Astrocyte (in vitro differentiated cells and primary cell): Measurements from ENCODE around the gene STAB2. TPM values are rescaled to one million over a fixed set of nuclear protein-coding genes. Genes with fewer than 3 reads are reported as not detected.

Experiments
- DNase-seq: peaks from one replicate; pipeline ENCODE4 v3.0.0-alpha.2; 2010; ENCODE audit warnings: low read depth
- FAIRE-seq: peaks from 2 replicates; lab custom pipeline; 2011; peaks lifted over from hg19 to GRCh38; lab: Jason Lieb, UNC
- H2AFZ ChIP-seq: 2 replicates; pipeline ENCODE4 v1.6.0; 2012; ENCODE audit warnings: low read depth, low read length, inconsistent platforms
- H3K27ac ChIP-seq: 2 replicates; pipeline ENCODE4 v1.5.1; 2011; ENCODE audit warnings: low read depth, low read length, inconsistent platforms
- H3K27me3 ChIP-seq: 2 replicates; pipeline ENCODE4 v1.6.0; 2011; ENCODE audit warnings: low read length, inconsistent platforms; ENCODE audit not compliant: insufficient read depth
- H3K36me3 ChIP-seq: 2 replicates; pipeline ENCODE4 v1.5.1; 2011; ENCODE audit warnings: low read length, inconsistent platforms; ENCODE audit not compliant: insufficient read depth
- H3K4me1 ChIP-seq: 2 replicates; pipeline ENCODE4 v1.5.1; 2011; ENCODE audit warnings: low read length, inconsistent platforms; ENCODE audit not compliant: insufficient read depth
- H3K4me2 ChIP-seq: 2 replicates; pipeline ENCODE4 v1.6.0; 2012; ENCODE audit warnings: low read length, inconsistent platforms
- H3K4me3 ChIP-seq: 2 replicates; pipeline ENCODE4 v1.5.1; 2011; ENCODE audit warnings: low read depth, mild to moderate bottlenecking, low read length, inconsistent platforms; ENCODE audit not compliant: insufficient read depth
- H3K79me2 ChIP-seq: 2 replicates; pipeline ENCODE4 v1.6.0; 2012; ENCODE audit warnings: mild to moderate bottlenecking, low read length, inconsistent platforms; ENCODE audit not compliant: insufficient read depth
- H3K9ac ChIP-seq: 2 replicates; pipeline ENCODE4 v1.6.0; 2012; ENCODE audit warnings: mild to moderate bottlenecking, low read length, inconsistent platforms
- H3K9me3 ChIP-seq: 2 replicates; pipeline ENCODE4 v1.5.1; 2012; ENCODE audit warnings: low read depth, mild to moderate bottlenecking, low read length, inconsistent platforms; ENCODE audit not compliant: insufficient read depth
- H4K20me1 ChIP-seq: 2 replicates; pipeline ENCODE4 v1.6.0; 2012; ENCODE audit warnings: low read length, inconsistent platforms; ENCODE audit not compliant: insufficient read depth
- H3K27ac Mint-ChIP-seq: one replicate; pipeline ENCODE4 v1.8.0; 2021; ENCODE audit warnings: mild to moderate bottlenecking, mixed read lengths; ENCODE audit not compliant: unreplicated experiment
- H3K27me3 Mint-ChIP-seq: one replicate; pipeline ENCODE4 v1.8.0; 2021; ENCODE audit warnings: low read depth, mixed read lengths; ENCODE audit not compliant: unreplicated experiment
- H3K36me3 Mint-ChIP-seq: one replicate; pipeline ENCODE4 v1.8.0; 2021; ENCODE audit warnings: low read depth, mixed read lengths; ENCODE audit not compliant: unreplicated experiment
- H3K4me1 Mint-ChIP-seq: one replicate; pipeline ENCODE4 v1.8.0; 2021; ENCODE audit warnings: low read depth, mixed read lengths; ENCODE audit not compliant: unreplicated experiment
- H3K4me3 Mint-ChIP-seq: one replicate; pipeline ENCODE4 v1.8.0; 2021; ENCODE audit warnings: mild to moderate bottlenecking, moderate library complexity, mixed read lengths; ENCODE audit not compliant: unreplicated experiment
- H3K9me3 Mint-ChIP-seq: one replicate; pipeline ENCODE4 v1.8.0; 2021; ENCODE audit warnings: mild to moderate bottlenecking, mixed read lengths; ENCODE audit not compliant: unreplicated experiment
- CTCF ChIP-seq: IDR thresholded peaks from 2 replicates; pipeline ENCODE4 v1.5.1; 2011; ENCODE audit warnings: low read depth, mild to moderate bottlenecking, inconsistent platforms, low read length, moderate library complexity; ENCODE audit not compliant: insufficient read depth
- EZH2 ChIP-seq: IDR thresholded peaks from 2 replicates; pipeline ENCODE4 v1.6.1; 2012; ENCODE audit warnings: mild to moderate bottlenecking, low read length, inconsistent platforms; ENCODE audit not compliant: insufficient read depth
- total RNA-seq: library from RNA; stranded (reverse); gene quantifications from 2 replicates; pipeline ENCODE4 v1.2.1, GENCODE V29; 2021

Gene STAB2
- total RNA-seq, 1 donor from 2014 or later: not detected

- H3K27me3 ChIP-seq: no peaks in the 10 kb centered on the region
- H3K4me2 ChIP-seq: no peak overlapping the region
- DNase-seq (peak; percentile 2), FAIRE-seq (no peak)
- no peak overlapping the region for H2AFZ ChIP-seq
- H3K9ac ChIP-seq: no peak overlapping the region
- TF ChIP-seq CTCF: peak; percentile 74
- no peak for TF ChIP-seq EZH2
- H3K79me2 ChIP-seq: no peaks in the 10 kb centered on the region
- no peaks in the 10 kb centered on the region for H4K20me1 ChIP-seq
- no peaks in the 10 kb centered on the region for H3K4me1 ChIP-seq
- no peak overlapping the region for H3K4me3 Mint-ChIP-seq
- H3K36me3 Mint-ChIP-seq: no peaks in the 10 kb centered on the region
- H3K27ac ChIP-seq: no peak overlapping the region
- peaks cover 6% of the 10 kb centered on the region for H3K9me3 ChIP-seq
- H3K36me3 ChIP-seq: no peaks in the 10 kb centered on the region
- no peak overlapping the region for H3K27ac Mint-ChIP-seq
- peaks cover 2% of the 10 kb centered on the region for H3K9me3 Mint-ChIP-seq
- H3K4me1 Mint-ChIP-seq: no peaks in the 10 kb centered on the region
- peaks cover 6% of the 10 kb centered on the region for H3K27me3 Mint-ChIP-seq
- H3K4me3 ChIP-seq: no peak overlapping the region
These were observed 45.6 kb downstream of the STAB2 start for GRCh38 chr12:103632554-103633216.

DNA sequence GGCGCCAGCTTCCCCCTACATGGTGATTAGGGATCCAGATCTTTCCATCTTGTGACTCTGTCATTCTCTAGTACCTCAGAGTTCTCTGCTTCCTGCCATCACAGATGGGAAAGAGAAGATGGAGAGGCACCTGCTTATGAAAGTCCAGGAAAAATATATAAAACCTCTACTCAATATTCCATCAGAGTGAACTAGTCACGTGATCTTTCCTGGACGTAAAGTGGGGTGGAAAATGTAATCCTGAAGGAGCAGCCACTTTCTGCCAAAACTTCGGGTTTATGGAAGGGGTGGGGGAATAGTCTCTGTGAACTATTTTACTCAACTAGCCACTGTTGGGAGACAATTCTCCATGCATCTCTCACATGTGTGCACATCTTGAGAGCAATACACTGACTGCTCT, 47.7 kb downstream of the STAB2 start:
- Histone ChIP-seq H3K27me3 (no peaks in the 10 kb centered on the region), H3K4me3 (no peak overlapping the region), H3K36me3 (no peaks in the 10 kb centered on the region), H3K79me2 (no peaks in the 10 kb centered on the region), H2AFZ (no peak overlapping the region), H3K4me2 (no peak overlapping the region), H3K9me3 (peaks cover 6% of the 10 kb centered on the region), H3K27ac (no peak overlapping the region), H4K20me1 (no peaks in the 10 kb centered on the region), H3K9ac (no peak overlapping the region), H3K4me1 (no peaks in the 10 kb centered on the region)
- Mint-ChIP-seq H3K4me1 (no peaks in the 10 kb centered on the region), H3K9me3 (peaks cover 2% of the 10 kb centered on the region), H3K36me3 (no peaks in the 10 kb centered on the region), H3K27ac (no peak overlapping the region), H3K4me3 (no peak overlapping the region), H3K27me3 (peaks cover 6% of the 10 kb centered on the region)
- TF ChIP-seq CTCF: no peak
- no peak for TF ChIP-seq EZH2
- DNase-seq (no peak), FAIRE-seq (no peak)

GRCh38 chr12:103635419-103635818, 48.3 kb downstream of the STAB2 start:
- Histone ChIP-seq H3K27me3 (no peaks in the 10 kb centered on the region), H3K4me2 (no peak overlapping the region), H3K27ac (no peak overlapping the region), H3K36me3 (no peaks in the 10 kb centered on the region), H3K9me3 (peaks cover 6% of the 10 kb centered on the region), H4K20me1 (no peaks in the 10 kb centered on the region), H3K9ac (no peak overlapping the region), H3K4me1 (no peaks in the 10 kb centered on the region), H3K4me3 (no peak overlapping the region), H3K79me2 (no peaks in the 10 kb centered on the region), H2AFZ (no peak overlapping the region)
- TF ChIP-seq EZH2 (no peak), CTCF (no peak)
- Mint-ChIP-seq H3K27me3 (peaks cover 6% of the 10 kb centered on the region), H3K4me3 (no peak overlapping the region), H3K36me3 (no peaks in the 10 kb centered on the region), H3K9me3 (peaks cover 2% of the 10 kb centered on the region), H3K27ac (no peak overlapping the region), H3K4me1 (no peaks in the 10 kb centered on the region)
- FAIRE-seq (no peak), DNase-seq (no peak)
